GM21447 (cell line): ENCODE data around the gene RNU6-1.

Experiments
- ATAC-seq: cut with Tn5 transposase; IDR thresholded peaks from one replicate; pipeline ENCODE4 v1.9.1; 2021; ENCODE audit not compliant: unreplicated experiment

The RNU6-1 gene

GRCh38 chr15:67859331-67859946 lies 19.6 kb upstream of the RNU6-1 start:
- ATAC-seq: no peak

- ATAC-seq: no peak
Measured at GRCh38 chr15:67857220-67857619, 17.4 kb upstream of the RNU6-1 start.

- ATAC-seq: no peak
Measured at GRCh38 chr15:67855842-67856241, 16.0 kb upstream of the RNU6-1 start.

DNA sequence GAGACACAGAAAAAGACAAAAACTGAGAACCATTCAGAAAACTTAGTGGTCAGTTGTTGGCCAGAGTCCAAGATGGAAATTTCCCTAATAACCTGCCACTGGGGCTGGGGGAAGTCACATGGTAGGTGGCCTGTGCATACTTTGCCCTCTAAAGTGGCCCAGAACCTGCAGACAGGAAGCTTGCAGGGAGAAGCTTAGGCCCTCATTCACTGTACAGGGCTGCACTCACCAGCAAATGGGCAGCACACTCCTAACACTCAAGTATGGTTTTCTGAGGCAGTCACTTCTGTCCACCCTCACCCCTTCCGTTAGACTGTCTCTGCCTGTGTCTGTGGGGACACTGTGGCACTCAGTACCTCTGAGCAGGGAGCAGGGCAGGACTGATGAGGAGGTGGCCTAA lies 14.5 kb upstream of the RNU6-1 start:
- ATAC-seq: no peak

DNA sequence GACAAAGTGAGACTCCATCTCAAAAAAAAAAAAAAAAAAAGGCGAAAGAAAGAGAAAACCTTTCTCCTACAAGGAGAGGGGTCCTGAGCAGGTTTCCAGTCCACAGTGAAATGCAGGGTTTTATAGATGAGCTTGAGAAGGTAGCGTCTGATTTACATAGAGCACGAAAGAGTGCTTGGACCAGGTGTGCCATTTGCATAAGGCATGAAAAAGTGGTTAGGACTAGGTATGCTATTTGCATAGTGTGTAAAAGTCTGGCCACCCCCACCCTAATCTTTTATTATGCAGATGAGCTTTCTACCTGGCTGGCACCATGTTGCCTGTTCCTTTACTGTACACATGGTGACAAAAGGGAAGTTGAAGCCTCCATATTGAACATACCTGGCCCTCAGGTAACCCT lies 13.6 kb upstream of the RNU6-1 start:
- no peak for ATAC-seq

DNA sequence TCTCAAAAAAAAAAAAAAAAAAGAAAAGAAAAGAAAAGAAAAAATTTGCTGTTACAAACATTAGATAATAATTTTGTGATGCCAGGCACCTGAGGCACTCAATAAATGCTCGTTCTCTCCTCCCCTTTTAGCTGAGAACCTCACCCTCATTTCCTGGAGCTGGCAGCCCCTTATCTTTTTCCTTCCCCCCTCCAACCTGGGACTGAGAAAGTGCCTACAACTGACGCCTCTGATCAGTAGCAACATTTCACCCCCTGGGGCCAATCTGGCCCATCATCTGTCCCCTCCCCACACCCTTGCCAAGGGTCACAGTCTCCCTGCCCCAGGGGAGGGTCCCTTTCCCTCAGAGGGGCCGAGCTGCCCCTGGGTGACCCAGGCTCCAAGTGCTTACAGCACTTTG lies 12.6 kb upstream of the RNU6-1 start:
- ATAC-seq: no peak

DNA sequence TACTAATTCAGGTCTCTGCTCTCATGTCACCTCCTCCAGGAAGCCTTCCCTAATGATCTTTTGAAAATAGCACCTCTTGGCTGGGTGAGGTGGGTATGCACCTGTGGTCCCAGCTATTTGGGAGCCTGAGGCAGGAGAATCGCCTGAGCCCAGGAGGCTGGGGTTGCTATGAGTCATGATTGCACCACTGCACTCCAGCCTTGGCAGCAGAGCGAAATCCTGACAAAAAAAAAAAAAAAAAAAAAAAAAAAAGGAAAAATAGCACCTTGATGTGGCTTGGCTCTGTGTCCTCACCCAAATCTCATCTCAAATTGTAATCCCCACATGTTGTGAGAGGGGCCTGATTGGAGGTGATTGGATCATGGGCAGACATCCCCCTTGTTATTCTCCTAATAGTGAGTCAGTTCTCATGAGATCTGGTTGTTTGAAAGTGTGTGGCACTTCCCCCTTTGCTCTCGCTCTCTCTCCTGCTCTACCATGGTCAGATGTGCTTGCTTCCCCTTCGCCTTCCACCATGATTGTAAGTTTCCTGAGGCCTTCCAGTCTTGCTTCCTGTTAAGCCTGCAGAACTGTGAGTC lies 11.2 kb upstream of the RNU6-1 start:
- ATAC-seq: no peak

- no peak for ATAC-seq
Measured at GRCh38 chr15:67850336-67850735, 10.5 kb upstream of the RNU6-1 start.

DNA sequence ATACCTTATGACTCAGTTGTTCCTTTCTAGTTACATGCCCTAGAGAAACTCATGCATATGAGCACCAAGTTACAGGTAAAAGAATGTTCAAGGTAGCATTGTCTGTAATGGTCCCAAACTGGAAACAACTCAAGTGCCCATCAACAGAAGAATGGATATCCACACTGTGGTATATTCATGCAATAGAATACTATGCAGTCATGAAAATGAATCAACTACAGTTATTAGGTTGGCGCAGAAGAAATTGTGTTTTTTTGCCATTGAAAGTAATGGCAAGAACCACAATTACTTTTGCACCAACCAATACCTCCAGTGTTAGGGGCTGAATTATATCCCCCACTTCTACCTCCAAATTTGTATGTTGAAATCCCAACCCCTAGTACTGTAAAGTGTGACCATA lies 9.7 kb upstream of the RNU6-1 start:
- ATAC-seq: no peak

DNA sequence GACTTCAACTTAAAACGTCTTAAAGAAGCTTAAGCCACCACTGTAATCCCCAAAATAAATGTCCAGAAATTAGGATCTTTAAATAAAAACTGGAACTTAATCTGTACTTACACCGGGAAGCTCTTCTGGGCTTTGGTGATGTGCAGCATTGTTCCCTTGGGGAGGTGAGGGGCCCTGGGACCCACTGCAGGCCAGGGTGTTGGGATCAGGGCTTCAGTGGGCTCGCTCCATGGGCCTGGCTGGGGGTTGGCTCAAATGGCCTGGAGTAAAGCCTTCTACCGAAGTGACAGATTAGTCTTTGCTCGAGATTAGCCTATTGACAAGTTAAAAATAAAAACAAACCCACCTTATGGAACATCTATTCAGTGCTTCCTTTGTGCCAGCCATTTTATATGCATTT lies 6.1 kb upstream of the RNU6-1 start:
- ATAC-seq: no peak

GRCh38 chr15:67843571-67844387 lies 3.9 kb upstream of the RNU6-1 start:
- ATAC-seq: no peak

DNA sequence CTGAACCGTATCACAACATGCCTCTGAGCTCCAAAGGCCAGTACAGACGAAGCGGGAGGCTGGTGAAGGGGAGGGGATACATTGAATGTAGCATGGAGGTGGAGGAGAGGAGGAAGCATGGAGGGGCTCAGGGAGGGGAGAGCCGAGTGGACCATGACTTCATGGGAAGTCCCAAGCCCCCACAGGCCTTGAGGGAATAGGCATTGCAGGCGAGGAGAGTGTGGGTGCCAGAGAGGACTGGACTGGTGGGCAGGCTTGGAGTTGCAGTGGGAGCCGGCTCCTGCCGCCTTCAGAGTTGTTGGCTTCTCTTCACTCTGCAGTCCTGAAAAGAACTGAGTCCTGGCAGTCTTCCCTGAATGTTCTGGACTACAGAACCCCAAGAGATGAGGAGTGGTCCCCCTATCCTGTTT lies 3.3 kb upstream of the RNU6-1 start:
- no peak for ATAC-seq

DNA sequence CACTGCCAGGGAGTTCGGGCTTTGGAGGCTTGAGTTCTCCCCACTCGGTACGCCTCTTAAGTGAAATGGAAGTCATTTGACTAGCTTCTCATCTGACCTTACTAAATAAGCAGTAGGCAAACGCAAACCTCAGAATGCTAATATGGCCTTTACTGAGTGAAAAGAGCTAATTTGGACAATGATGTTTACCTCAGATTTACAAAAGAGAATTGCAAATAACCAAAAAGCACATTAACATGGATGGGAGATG lies 1.6 kb upstream of the RNU6-1 start:
- no peak for ATAC-seq

- no peak for ATAC-seq
Measured at GRCh38 chr15:67840749-67841512, 1.1 kb upstream of the RNU6-1 start.

DNA sequence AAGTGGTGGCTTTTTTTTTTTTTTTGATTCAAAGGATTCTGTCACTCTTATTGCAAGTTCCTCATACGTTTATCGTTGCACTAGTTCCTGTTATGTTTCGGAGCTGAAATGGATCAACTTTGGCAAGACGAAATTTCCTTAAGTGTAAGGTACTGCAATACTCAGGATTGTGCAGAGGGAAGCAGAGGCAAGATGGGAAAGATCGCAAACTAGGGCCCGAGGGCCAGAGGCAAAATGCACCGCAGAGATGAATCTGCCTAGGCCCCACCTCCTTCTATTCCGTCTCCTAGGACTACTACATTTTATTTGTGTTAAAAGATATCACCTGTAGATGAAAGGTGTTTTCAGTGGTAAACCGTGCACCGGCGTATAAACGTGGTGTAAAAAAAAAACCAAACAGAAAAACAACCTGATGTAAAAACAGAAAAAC lies 331 bp downstream of the RNU6-1 start:
- ATAC-seq: peak; percentile 5

GRCh38 chr15:67838789-67839332 lies 984 bp downstream of the RNU6-1 start:
- ATAC-seq: no peak

- no peak for ATAC-seq
Measured at GRCh38 chr15:67836955-67837354, 2.9 kb downstream of the RNU6-1 start.

GRCh38 chr15:67836477-67836876 lies 3.4 kb downstream of the RNU6-1 start:
- ATAC-seq: no peak

GRCh38 chr15:67836134-67836455 lies 3.8 kb downstream of the RNU6-1 start:
- ATAC-seq: no peak

GRCh38 chr15:67835297-67836133 lies 4.3 kb downstream of the RNU6-1 start:
- ATAC-seq: no peak
